Neural progenitor cell (in vitro differentiated cells): ENCODE results near the gene MYRFL. TPM values are rescaled to one million over a fixed set of nuclear protein-coding genes. Genes with fewer than 3 reads are reported as not detected.
"Not testable (repeated sequence)": the region's sequence is repeated elsewhere in the genome, so short reads cannot be mapped to it uniquely, and the experiment has no call there.

ENCODE experiments used
- DNase-seq: peaks from one replicate; pipeline ENCODE4 v3.0.0-alpha.2; 2016; ENCODE audit warnings: low spot score
- H2AFZ ChIP-seq: fragments of 200-600 bp; sonication (generic); replicated peaks from 2 replicates; pipeline ENCODE4 v1.6.1; 2016; ENCODE audit warnings: antibody characterized with exemption
- H3F3A ChIP-seq: fragments of 200-600 bp; sonication (generic); 2 replicates; pipeline ENCODE4 v1.6.1; 2016; ENCODE audit warnings: antibody characterized with exemption, low read depth
- H3K27ac ChIP-seq: fragments of 200-600 bp; sonication (generic); 2 replicates; pipeline ENCODE4 v1.5.1; 2016; ENCODE audit warnings: mild to moderate bottlenecking
- H3K27me3 ChIP-seq: fragments of 200-600 bp; sonication (generic); 2 replicates; pipeline ENCODE4 v1.6.1; 2016; ENCODE audit warnings: mild to moderate bottlenecking, moderate library complexity
- H3K36me3 ChIP-seq: fragments of 200-600 bp; sonication (generic); 2 replicates; pipeline ENCODE4 v1.5.1; 2016
- H3K4me1 ChIP-seq: fragments of 200-600 bp; sonication (generic); 2 replicates; pipeline ENCODE4 v1.6.1; 2016; ENCODE audit warnings: mixed run types
- H3K4me2 ChIP-seq: fragments of 200-600 bp; sonication (generic); 2 replicates; pipeline ENCODE4 v1.6.1; 2016
- H3K4me3 ChIP-seq: fragments of 200-600 bp; sonication (generic); 2 replicates; pipeline ENCODE4 v1.5.1; 2016
- H3K79me2 ChIP-seq: fragments of 200-600 bp; sonication (generic); 2 replicates; pipeline ENCODE4 v1.6.1; 2016; ENCODE audit warnings: low read depth
- H3K9ac ChIP-seq: fragments of 200-600 bp; sonication (generic); 2 replicates; pipeline ENCODE4 v1.6.1; 2016
- H3K9me3 ChIP-seq: fragments of 200-600 bp; sonication (generic); 2 replicates; pipeline ENCODE4 v1.5.1; 2016; ENCODE audit warnings: low read depth
- H4K20me1 ChIP-seq: fragments of 200-600 bp; sonication (generic); 2 replicates; pipeline ENCODE4 v1.6.1; 2016; ENCODE audit warnings: low read depth
- H3K27ac Mint-ChIP-seq: 3 replicates; pipeline ENCODE4 v1.8.0; 2021; ENCODE audit warnings: mixed read lengths
- H3K27me3 Mint-ChIP-seq: 2 replicates; pipeline ENCODE4 v1.8.0; 2022; ENCODE audit warnings: low read depth, mild to moderate bottlenecking, inconsistent platforms, moderate library complexity, mixed read lengths; ENCODE audit not compliant: insufficient read depth
- H3K36me3 Mint-ChIP-seq: 3 replicates; pipeline ENCODE4 v1.8.0; 2021; ENCODE audit warnings: mixed read lengths
- H3K4me1 Mint-ChIP-seq: 3 replicates; pipeline ENCODE4 v1.8.0; 2021; ENCODE audit warnings: mixed read lengths
- H3K4me3 Mint-ChIP-seq: 3 replicates; pipeline ENCODE4 v1.8.0; 2021; ENCODE audit warnings: mild to moderate bottlenecking, moderate library complexity, mixed read lengths
- H3K9me3 Mint-ChIP-seq: 3 replicates; pipeline ENCODE4 v1.8.0; 2020; ENCODE audit warnings: mixed read lengths
- CTCF ChIP-seq: fragments of 200-600 bp; sonication (generic); IDR thresholded peaks from 2 replicates; pipeline ENCODE4 v1.5.1; 2017; ENCODE audit warnings: antibody characterized with exemption, mild to moderate bottlenecking
- EZH2 ChIP-seq: fragments of 200-600 bp; sonication (generic); IDR thresholded peaks from 2 replicates; pipeline ENCODE4 v1.6.1; 2017; ENCODE audit warnings: antibody characterized with exemption, mild to moderate bottlenecking, moderate library complexity
- EZH2phosphoT487 ChIP-seq: fragments of 200-600 bp; sonication (generic); IDR thresholded peaks from 2 replicates; pipeline ENCODE4 v1.6.1; 2017; ENCODE audit warnings: antibody characterized with exemption
- total RNA-seq: library from RNA; depleted of rRNA; stranded (reverse); fragments of >200 nt; gene quantifications from 2 replicates; pipeline ENCODE4 v1.2.3, GENCODE V29; 2015; ENCODE audit warnings: low replicate concordance

The MYRFL gene
- total RNA-seq, 1 donor from 2014 or later = not detected

- H3K27ac ChIP-seq = no peak overlapping the region
- no peak overlapping the region for H3K4me3 Mint-ChIP-seq
These were observed 21.9 kb downstream of the MYRFL start for GRCh38 chr12:69846976-69847375.

GRCh38 chr12:69851976-69852375, 26.9 kb downstream of the MYRFL start:
- Mint-ChIP-seq H3K4me1 (no peaks in the 10 kb centered on the region), H3K9me3 (peaks cover 15% of the 10 kb centered on the region), H3K27ac (no peak overlapping the region), H3K4me3 (no peak overlapping the region), H3K27me3 (no peaks in the 10 kb centered on the region), H3K36me3 (no peaks in the 10 kb centered on the region)
- Histone ChIP-seq H3K9me3 (peaks cover 10% of the 10 kb centered on the region), H3K4me3 (no peak overlapping the region), H3K27ac (no peak overlapping the region), H2AFZ (no peak overlapping the region), H3K79me2 (no peaks in the 10 kb centered on the region), H3K4me1 (no peaks in the 10 kb centered on the region), H3K9ac (no peak overlapping the region), H3K27me3 (no peaks in the 10 kb centered on the region), H4K20me1 (no peaks in the 10 kb centered on the region), H3K4me2 (no peak overlapping the region), H3K36me3 (peaks cover 5% of the 10 kb centered on the region), H3F3A (no peaks in the 10 kb centered on the region)
- TF ChIP-seq CTCF = no peak
- TF ChIP-seq EZH2 = no peak
- DNase-seq = no peak

More at GRCh38 chr12:69846976-69847375, 21.9 kb downstream of the MYRFL start:
- no peak overlapping the region for H3K27ac Mint-ChIP-seq
- Histone ChIP-seq H3F3A (no peaks in the 10 kb centered on the region), H3K4me3 (no peak overlapping the region), H2AFZ (no peak overlapping the region), H3K4me2 (no peak overlapping the region), H3K9ac (no peak overlapping the region), H3K79me2 (no peaks in the 10 kb centered on the region), H4K20me1 (no peaks in the 10 kb centered on the region), H3K9me3 (no peaks in the 10 kb centered on the region), H3K27me3 (no peaks in the 10 kb centered on the region), H3K4me1 (no peaks in the 10 kb centered on the region), H3K36me3 (no peaks in the 10 kb centered on the region)
- H3K9me3 Mint-ChIP-seq = no peaks in the 10 kb centered on the region
- H3K36me3 Mint-ChIP-seq = no peaks in the 10 kb centered on the region
- H3K4me1 Mint-ChIP-seq = no peaks in the 10 kb centered on the region
- H3K27me3 Mint-ChIP-seq = no peaks in the 10 kb centered on the region
- TF ChIP-seq EZH2phosphoT487 (no peak), EZH2 (no peak), CTCF (no peak)
- DNase-seq = no peak

- H3K27ac Mint-ChIP-seq, H3K36me3 Mint-ChIP-seq, H3F3A ChIP-seq, H3K4me3 ChIP-seq, DNase-seq, H3K79me2 ChIP-seq, H3K36me3 ChIP-seq, H3K4me1 ChIP-seq, H3K9ac ChIP-seq, H4K20me1 ChIP-seq, H3K4me3 Mint-ChIP-seq, H3K4me2 ChIP-seq, H3K27me3 Mint-ChIP-seq, H3K27me3 ChIP-seq, H3K27ac ChIP-seq, H2AFZ ChIP-seq, H3K4me1 Mint-ChIP-seq: not testable (repeated sequence)
- H3K9me3 ChIP-seq = peaks cover 10% of the 10 kb centered on the region
- peaks cover 15% of the 10 kb centered on the region for H3K9me3 Mint-ChIP-seq
These were observed 28.3 kb downstream of the MYRFL start for GRCh38 chr12:69853176-69853961.

GRCh38 chr12:69866698-69867097, 41.7 kb downstream of the MYRFL start:
- no peak overlapping the region for H2AFZ ChIP-seq
- H3F3A ChIP-seq = no peaks in the 10 kb centered on the region
- no peaks in the 10 kb centered on the region for H3K36me3 ChIP-seq
- H3K27ac Mint-ChIP-seq = no peak overlapping the region
- H4K20me1 ChIP-seq = no peaks in the 10 kb centered on the region
- H3K36me3 Mint-ChIP-seq = no peaks in the 10 kb centered on the region
- H3K4me2 ChIP-seq = no peak overlapping the region
- H3K27me3 Mint-ChIP-seq = no peaks in the 10 kb centered on the region
- H3K79me2 ChIP-seq = no peaks in the 10 kb centered on the region
- no peaks in the 10 kb centered on the region for H3K4me1 ChIP-seq
- no peaks in the 10 kb centered on the region for H3K4me1 Mint-ChIP-seq
- no peaks in the 10 kb centered on the region for H3K27me3 ChIP-seq
- H3K9ac ChIP-seq = no peak overlapping the region
- H3K27ac ChIP-seq = no peak overlapping the region
- TF ChIP-seq EZH2phosphoT487 (no peak), CTCF (no peak), EZH2 (no peak)
- peaks cover 3% of the 10 kb centered on the region for H3K9me3 Mint-ChIP-seq
- H3K9me3 ChIP-seq = no peaks in the 10 kb centered on the region
- no peak overlapping the region for H3K4me3 ChIP-seq
- no peak overlapping the region for H3K4me3 Mint-ChIP-seq
- DNase-seq = no peak
